Keratinocyte (primary cell): ENCODE measurements around the gene GSDMA. TPM values are rescaled to one million over a fixed set of nuclear protein-coding genes. Genes with fewer than 3 reads are reported as not detected.

ENCODE experiments used
- DNase-seq: peaks from one replicate; pipeline ENCODE4 v3.0.0-alpha.2; 2011; ENCODE audit warnings: low read depth, missing footprints, low spot score
- FAIRE-seq: peaks from 2 replicates; lab custom pipeline; 2011; peaks lifted over from hg19 to GRCh38; lab: Jason Lieb, UNC
- H2AFZ ChIP-seq: 2 replicates; pipeline ENCODE4 v1.6.0; 2012; ENCODE audit warnings: low read length, control low read depth, inconsistent platforms; ENCODE audit not compliant: control insufficient read depth
- H3K27ac ChIP-seq: 2 replicates; pipeline ENCODE4 v1.5.1; 2011; ENCODE audit warnings: low read length; ENCODE audit not compliant: control insufficient read depth, insufficient read depth
- H3K27me3 ChIP-seq: 3 replicates; pipeline ENCODE4 v1.6.0; 2011; ENCODE audit warnings: low read length; ENCODE audit not compliant: control insufficient read depth, insufficient read depth; ENCODE audit errors: extremely low read depth
- H3K36me3 ChIP-seq, 2 experiments: 2 replicates in 1 of 2; 3 replicates in 1 of 2; pipeline ENCODE4 v1.5.1; 2011; ENCODE audit warnings: low read length in 2 of 2, mild to moderate bottlenecking in 1 of 2; ENCODE audit not compliant: control insufficient read depth in 2 of 2, insufficient read depth in 2 of 2; ENCODE audit errors: extremely low read depth in 1 of 2
- H3K4me1 ChIP-seq: 3 replicates; pipeline ENCODE4 v1.5.1; 2011; ENCODE audit warnings: low read length; ENCODE audit not compliant: control insufficient read depth, insufficient read depth; ENCODE audit errors: extremely low read depth
- H3K4me2 ChIP-seq: 3 replicates; pipeline ENCODE4 v1.6.0; 2011; ENCODE audit warnings: low read depth, low read length; ENCODE audit not compliant: control insufficient read depth, insufficient read depth; ENCODE audit errors: extremely low read depth
- H3K4me3 ChIP-seq, 3 experiments: fragments of 200-600 bp in 1 of 3; sonication (generic) in 1 of 3; 2 replicates in 2 of 3; 3 replicates in 1 of 3; pipeline ENCODE4 v1.5.1; 2011 to 2016; ENCODE audit warnings: low read length in 3 of 3, mild to moderate bottlenecking in 3 of 3, control low read depth in 2 of 3, inconsistent platforms in 1 of 3, low read depth in 1 of 3, mixed read lengths in 1 of 3, mixed run types in 1 of 3, moderate library complexity in 1 of 3; ENCODE audit not compliant: control insufficient read depth in 2 of 3, insufficient read depth in 2 of 3; ENCODE audit errors: extremely low read depth in 1 of 3
- H3K79me2 ChIP-seq: 2 replicates; pipeline ENCODE4 v1.6.0; 2012; ENCODE audit warnings: low read length; ENCODE audit not compliant: control insufficient read depth, insufficient read depth
- H3K9ac ChIP-seq: 3 replicates; pipeline ENCODE4 v1.6.0; 2011; ENCODE audit warnings: low read length; ENCODE audit not compliant: control insufficient read depth, insufficient read depth; ENCODE audit errors: extremely low read depth
- H3K9me1 ChIP-seq: 3 replicates; pipeline ENCODE4 v1.6.0; 2011; ENCODE audit warnings: low read length; ENCODE audit not compliant: control insufficient read depth, insufficient read depth; ENCODE audit errors: extremely low read depth
- H3K9me3 ChIP-seq: 2 replicates; pipeline ENCODE4 v1.5.1; 2012; ENCODE audit warnings: low read depth, low read length; ENCODE audit not compliant: control insufficient read depth
- H4K20me1 ChIP-seq: 3 replicates; pipeline ENCODE4 v1.6.0; 2011; ENCODE audit warnings: low read length; ENCODE audit not compliant: control insufficient read depth, insufficient read depth; ENCODE audit errors: extremely low read depth
- CTCF ChIP-seq, 3 experiments: IDR thresholded peaks in 1 of 3; conservative IDR thresholded peaks in 1 of 3; optimal IDR thresholded peaks in 1 of 3; 2 replicates in 2 of 3; 3 replicates in 1 of 3; pipeline versions ENCODE3 to v1.5.1; 2011; ENCODE audit warnings: low read length in 3 of 3, mild to moderate bottlenecking in 3 of 3, moderate library complexity in 2 of 3, control low read depth in 1 of 3, inconsistent platforms in 1 of 3; ENCODE audit not compliant: insufficient read depth in 2 of 3; ENCODE audit errors: extremely low read depth in 1 of 3
- EZH2 ChIP-seq: IDR thresholded peaks from one replicate; pipeline ENCODE4 v1.6.1; 2012; ENCODE audit warnings: inconsistent platforms, mild to moderate bottlenecking, low read length, moderate library complexity
- dilution Hi-C: fragments of 300-500 bp; cut with MboI; formaldehyde crosslinking; loops from one replicate; pipeline ENCODE4 v1.7.0; 2020; ENCODE audit warnings: low sequenced_read_pairs; ENCODE audit not compliant: extremely low pct_ligation_motif_present
- polyA plus RNA-seq, 5 experiments: library from polyadenylated mRNA; depleted of rRNA in 3 of 5; stranded (reverse) in 3 of 5; stranded (forward) in 1 of 5; unstranded in 1 of 5; fragments of >200 nt; gene quantifications; 1 replicate in 1 of 5; 2 replicates in 3 of 5; 3 replicates in 1 of 5; pipeline versions ENCODE4 v1.2.1 to v1.2.3, GENCODE V29; 2011 to 2012; ENCODE audit warnings: missing spikeins in 2 of 5, low read depth in 1 of 5, low replicate concordance in 1 of 5

Gene GSDMA
- polyA plus RNA-seq, 1 donor (not counting 4 experiments of a cell fraction or from before 2014, with no cell fraction given): 5.0 TPM

GRCh38 chr17:39915559-39915958, 47.2 kb upstream of the GSDMA start:
- no peaks in the 10 kb centered on the region for H4K20me1 ChIP-seq
- no peaks in the 10 kb centered on the region for H3K9me3 ChIP-seq
- H3K36me3 ChIP-seq: peaks cover 9 to 17% of the 10 kb centered on the region in 2 experiments
- no peak overlapping the region for H3K27ac ChIP-seq
- no peaks in the 10 kb centered on the region for H3K9me1 ChIP-seq
- TF ChIP-seq CTCF (optimal IDR thresholded peaks at IDR 0.05 in 1 of 3, IDR thresholded peaks at IDR 0.05 in 1 of 3, conservative IDR thresholded peaks at IDR 0.05 in 1 of 3; ENCODE audit: extremely low read depth in 1 of 3, insufficient read depth in 2 of 3, low read length in 3 of 3): no peak
- TF ChIP-seq EZH2: no peak
- dilution Hi-C loops: no loop called here
- no peaks in the 10 kb centered on the region for H3K4me1 ChIP-seq
- no peaks in the 10 kb centered on the region for H3K27me3 ChIP-seq
- FAIRE-seq (no peak), DNase-seq (no peak)
- no peak overlapping the region for H3K9ac ChIP-seq
- H3K4me3 ChIP-seq: no peak overlapping the region
- no peak overlapping the region for H3K4me2 ChIP-seq
- no peak overlapping the region for H2AFZ ChIP-seq
- H3K79me2 ChIP-seq: no peaks in the 10 kb centered on the region

- H3K27ac ChIP-seq: no peak overlapping the region
Measured at GRCh38 chr17:39916918-39917317, 45.9 kb upstream of the GSDMA start.

More at GRCh38 chr17:39916918-39917317, 45.9 kb upstream of the GSDMA start:
- Histone ChIP-seq H3K9ac (no peak overlapping the region), H3K9me1 (no peaks in the 10 kb centered on the region), H3K36me3 (peaks cover 17 to 21% of the 10 kb centered on the region in 2 experiments), H3K79me2 (no peaks in the 10 kb centered on the region), H3K4me3 (no peak overlapping the region), H4K20me1 (no peaks in the 10 kb centered on the region), H3K4me2 (no peak overlapping the region), H2AFZ (no peak overlapping the region), H3K4me1 (no peaks in the 10 kb centered on the region), H3K9me3 (no peaks in the 10 kb centered on the region), H3K27me3 (no peaks in the 10 kb centered on the region)
- DNase-seq (no peak), FAIRE-seq (no peak)
- TF ChIP-seq CTCF (optimal IDR thresholded peaks at IDR 0.05 in 1 of 3, IDR thresholded peaks at IDR 0.05 in 1 of 3, conservative IDR thresholded peaks at IDR 0.05 in 1 of 3; ENCODE audit: extremely low read depth in 1 of 3, insufficient read depth in 2 of 3, low read length in 3 of 3): peak in 2 of 3 experiments; percentile 8 to 9
- TF ChIP-seq EZH2: no peak
- dilution Hi-C loops: no loop called here
